Activated CD4-positive, alpha-beta T cell treated with anti-CD3 and anti-CD28 coated beads for 1 hour (primary cell): ENCODE data around the gene TEX264.

Experiments used
- DNase-seq: peaks from one replicate; pipeline ENCODE4 v3.0.0-alpha.2; 2020

TEX264 gene

GRCh38 chr3:51676102-51676640 lies 5.1 kb downstream of the TEX264 start:
- no peak for DNase-seq

DNA sequence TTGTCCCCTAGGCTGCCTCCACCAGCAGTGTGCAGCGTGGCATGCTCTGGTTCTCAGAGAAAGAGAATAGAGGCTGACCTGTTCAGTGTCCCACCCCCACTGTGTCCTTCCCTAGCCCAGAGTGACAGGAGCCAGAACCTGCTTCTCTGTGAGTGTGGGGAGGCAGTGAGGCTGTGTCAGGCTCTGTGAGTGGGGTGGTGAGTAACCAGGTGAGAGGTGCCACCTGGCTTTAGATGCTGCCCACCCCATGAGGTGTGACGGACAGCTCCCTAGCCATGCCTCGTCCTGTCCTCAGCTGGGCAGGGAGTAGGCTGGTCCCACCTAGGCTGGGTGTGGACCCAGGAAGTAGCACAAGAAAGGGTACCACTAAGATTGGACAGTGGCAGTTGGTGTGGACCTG lies 6.3 kb downstream of the TEX264 start:
- DNase-seq: no peak

DNA sequence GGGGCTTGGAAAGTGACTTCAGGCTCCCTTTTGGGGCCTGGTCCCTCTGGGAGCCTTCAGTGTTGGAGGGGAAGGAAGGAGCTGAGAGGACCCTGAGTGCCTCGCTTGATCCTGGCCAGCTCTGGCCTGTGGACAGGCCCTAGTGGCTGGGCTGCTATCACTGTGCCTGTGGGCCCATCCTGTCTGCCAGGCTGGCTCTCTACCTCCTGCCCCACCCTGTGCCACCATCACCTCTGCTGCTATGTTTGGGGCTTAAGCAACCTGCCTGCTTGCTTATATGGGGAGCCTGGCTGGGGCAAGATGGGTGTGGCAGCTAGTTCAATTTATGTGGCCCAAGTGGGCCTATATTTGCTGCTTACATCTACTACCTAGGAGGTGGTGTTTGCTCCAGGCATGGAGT lies 7.1 kb downstream of the TEX264 start:
- no peak for DNase-seq

DNA sequence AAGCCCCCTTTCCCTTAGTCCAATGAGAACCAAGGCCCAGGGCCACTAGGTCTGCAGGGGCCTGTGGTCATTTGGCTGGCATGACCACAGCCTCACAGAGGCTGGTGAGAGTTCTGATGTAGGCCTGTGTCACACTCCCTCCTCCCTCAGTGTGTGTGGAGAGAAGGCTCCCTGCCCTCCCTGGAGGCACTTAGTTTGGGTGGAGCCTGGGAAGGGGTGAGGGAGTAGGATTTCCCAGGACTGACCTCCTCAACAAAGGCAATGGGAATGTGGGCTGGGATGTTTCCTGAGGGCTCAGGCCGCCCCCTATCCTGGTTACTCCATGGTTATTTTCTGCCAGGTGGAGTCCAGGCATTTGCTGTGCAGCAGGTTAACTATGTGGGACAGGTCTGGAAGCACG lies 7.6 kb downstream of the TEX264 start:
- DNase-seq: no peak

- no peak for DNase-seq
These were observed 8.3 kb downstream of the TEX264 start for GRCh38 chr3:51679318-51679717.

DNA sequence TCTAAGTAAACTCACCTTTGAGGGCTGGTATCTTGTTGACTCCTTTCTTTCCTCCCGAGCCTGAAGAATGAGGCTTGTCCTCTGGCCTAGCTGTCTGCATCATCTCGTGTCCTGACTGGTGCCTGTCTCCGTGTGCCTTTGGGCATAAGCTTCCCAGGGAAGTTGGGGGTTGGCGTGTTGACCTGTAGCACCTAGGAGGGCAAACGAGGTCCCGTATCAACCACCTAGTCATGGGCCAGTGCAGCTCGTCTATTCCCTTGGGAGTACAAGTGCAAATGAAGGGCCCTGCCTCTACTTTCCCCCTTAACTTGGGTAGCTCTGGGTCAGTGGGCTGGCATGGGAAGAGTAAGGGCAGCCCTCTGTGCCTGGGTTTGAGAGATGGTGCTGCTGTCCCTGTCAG lies 8.7 kb downstream of the TEX264 start:
- no peak for DNase-seq

GRCh38 chr3:51680196-51680595 lies 9.1 kb downstream of the TEX264 start:
- DNase-seq: no peak

DNA sequence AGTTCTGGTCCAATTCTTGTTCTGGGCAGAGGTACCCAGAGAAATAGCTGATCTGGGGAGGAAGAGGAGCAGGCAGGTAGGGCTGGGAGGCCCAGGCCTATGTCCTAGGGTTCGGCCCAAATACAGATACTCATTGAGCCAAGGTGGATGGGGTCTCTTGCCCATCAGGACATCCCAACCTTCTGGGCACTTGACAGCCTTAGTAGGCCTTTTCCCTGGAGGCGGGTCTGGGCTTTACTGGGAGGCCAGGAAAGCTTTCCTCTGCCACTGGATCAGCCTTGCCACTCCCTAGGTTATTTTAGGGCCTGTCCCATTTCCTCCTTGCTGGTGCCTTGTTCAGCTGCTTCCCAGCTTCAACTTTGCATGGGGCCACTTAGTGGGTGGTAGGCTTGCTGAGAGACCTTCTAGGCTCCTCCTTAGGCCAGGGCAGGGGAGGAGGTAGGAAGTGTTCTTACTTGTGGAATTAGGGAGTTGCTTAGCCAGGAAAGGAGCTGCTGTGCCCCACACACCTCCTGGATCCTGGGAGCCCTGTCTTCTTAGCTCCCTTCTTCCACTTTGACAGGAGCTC lies 9.7 kb downstream of the TEX264 start:
- no peak for DNase-seq

DNA sequence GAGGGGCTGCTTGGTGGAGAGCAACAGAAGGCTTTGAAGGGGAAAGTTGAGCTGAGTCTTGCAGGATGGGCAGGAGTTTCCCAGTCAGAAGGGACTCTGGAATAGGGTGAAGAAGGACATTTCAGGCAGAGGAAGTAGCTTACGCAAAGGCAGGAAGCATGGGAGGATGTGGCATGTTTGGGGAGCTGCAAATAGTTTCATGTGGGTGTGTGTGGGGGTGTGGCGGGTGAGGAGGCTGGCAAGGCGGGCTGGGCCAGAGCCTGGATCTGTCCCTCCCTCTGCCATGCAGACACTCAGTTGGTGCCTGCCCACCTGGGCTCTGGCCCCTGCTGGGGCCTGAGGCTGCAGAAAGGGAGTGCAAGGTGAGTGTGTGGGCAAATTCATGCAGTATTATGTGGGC lies 10.4 kb downstream of the TEX264 start:
- DNase-seq: peak; percentile 21

DNA sequence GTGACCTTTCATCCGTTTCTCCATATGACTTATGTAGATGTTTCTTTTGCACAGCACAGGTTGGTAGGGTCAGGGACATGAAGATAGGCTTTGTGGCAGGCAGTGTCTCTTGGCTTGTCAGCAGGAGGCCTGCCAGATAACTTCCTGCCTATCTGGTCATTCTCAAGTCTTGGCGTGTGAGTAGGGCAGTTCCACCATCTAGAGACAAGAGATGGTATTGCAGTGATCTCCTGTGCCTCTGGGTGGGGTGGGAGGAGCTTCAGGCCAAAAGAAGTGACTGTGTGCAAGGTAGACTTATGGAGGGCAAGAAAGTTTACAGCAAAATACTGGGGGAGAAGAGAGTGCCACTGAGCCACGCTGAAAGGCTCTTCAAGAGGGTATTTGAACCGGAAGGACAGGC lies 11.0 kb downstream of the TEX264 start:
- DNase-seq: peak; percentile 58

GRCh38 chr3:51682526-51682925 lies 11.5 kb downstream of the TEX264 start:
- DNase-seq: no peak

GRCh38 chr3:51683566-51683965 lies 12.5 kb downstream of the TEX264 start:
- no peak for DNase-seq

DNA sequence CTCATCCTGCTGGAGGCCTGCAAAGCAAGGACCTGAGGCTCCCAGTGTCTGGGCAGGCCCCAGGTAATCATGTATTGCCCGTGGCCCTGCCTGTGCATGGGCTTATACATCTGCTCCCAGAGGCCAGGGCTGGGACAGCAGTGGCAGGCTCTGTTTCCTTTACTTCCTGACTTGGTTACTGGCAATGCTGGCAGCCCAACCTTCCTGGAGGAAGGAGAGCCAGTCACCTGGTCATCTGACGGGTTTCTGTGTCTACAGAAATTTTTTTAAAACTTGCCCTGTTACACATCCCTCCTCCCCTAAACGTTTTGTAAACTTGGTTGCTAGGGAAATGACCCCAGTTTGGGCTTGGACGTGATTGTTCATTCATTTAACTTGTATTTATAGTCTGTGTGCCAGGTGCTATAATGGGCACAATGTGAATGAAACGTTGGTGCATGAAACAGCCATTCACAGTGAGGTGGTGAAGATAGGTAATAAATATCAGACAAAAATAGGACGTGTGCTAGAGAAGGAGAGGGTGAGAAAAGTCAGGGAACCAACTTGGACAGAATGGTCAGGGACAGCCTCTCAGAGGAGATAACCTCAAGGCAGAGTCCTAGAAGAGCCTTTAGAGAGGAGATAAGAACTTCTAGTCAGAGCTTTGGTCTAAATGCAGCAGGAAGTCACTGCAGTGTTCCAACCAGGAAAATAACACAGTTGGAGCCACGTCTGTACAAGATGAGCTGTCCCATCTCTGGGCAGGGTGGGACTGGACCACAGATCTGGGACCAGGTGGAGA lies 14.1 kb downstream of the TEX264 start:
- DNase-seq: no peak

DNA sequence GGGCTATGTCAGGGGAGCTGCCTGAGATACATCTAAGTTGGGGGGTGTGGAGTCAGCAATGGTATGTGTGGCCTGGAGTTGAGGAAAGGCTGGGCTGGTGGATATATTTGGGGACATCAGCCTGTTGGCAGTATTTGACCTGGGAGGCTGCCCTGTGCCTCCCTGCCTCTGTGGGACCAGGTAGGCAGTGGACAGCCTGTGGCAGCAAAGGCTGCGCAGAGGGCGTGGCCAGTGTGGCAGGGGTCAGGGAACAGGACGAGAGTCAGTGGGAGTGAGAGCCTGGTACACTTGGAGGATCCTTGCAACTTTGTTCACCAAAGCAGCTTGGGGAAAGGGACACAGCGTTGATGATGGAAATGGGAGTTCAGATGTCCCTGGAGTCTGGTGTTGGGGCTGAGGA lies 15.0 kb downstream of the TEX264 start:
- no peak for DNase-seq

GRCh38 chr3:51686512-51687215 lies 15.6 kb downstream of the TEX264 start:
- peak; percentile 61 for DNase-seq

DNA sequence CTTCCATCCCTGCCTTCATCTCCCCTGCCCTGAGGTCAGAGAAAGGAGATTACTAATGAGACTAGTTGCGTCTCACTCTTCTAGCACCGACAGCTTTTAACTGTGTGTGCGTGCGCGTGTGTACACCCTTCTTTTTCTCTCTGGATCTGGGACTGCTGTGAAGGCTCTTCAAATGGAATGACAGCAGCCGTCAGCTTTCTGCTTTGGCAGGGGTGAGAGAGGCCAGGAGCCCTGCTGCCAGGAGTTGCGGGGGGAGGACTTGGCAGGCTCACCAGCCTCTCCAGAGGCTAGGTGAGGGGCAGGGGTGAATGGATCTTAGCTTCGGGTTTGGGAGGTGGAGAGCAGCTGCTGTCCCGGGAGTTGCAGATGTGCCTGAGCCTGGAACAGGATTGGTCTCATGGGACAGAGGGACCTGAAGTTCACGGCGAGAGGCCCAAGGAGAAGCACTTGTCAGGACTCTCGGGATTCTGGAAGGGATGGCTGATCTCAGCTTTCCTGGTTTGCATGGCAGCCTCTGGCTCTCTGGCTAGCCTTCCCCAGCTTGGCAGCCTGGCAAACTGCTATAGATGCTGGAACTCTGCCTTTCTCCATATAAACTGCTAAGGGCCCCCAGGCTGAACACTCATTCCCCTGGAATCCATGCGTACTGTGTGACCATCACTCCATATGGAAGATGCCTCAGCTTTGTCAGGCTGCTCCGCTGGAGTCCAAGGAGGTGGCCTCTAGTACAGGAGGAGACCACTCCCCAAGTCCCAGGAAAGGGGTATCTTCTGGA lies 16.6 kb downstream of the TEX264 start:
- no peak for DNase-seq

DNA sequence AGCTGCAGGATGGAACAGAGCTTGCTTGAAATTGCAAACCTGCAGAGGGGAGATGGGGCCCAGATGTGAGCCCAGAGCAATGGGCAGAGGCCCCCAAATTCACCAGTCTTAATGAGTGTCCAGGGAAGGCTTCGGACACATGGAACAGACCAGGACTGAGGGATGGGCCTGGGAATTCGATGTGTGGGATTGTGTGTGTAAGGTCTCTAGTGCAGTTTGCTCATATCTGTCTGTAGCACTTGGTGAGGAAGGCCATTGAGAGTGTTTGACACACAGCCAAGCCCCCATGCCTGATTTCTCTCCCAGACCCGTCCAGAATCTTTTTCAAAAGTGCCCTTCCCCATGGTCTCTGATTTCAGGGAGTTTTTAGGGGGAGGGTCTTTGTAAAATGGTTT lies 17.2 kb downstream of the TEX264 start:
- DNase-seq: no peak

DNA sequence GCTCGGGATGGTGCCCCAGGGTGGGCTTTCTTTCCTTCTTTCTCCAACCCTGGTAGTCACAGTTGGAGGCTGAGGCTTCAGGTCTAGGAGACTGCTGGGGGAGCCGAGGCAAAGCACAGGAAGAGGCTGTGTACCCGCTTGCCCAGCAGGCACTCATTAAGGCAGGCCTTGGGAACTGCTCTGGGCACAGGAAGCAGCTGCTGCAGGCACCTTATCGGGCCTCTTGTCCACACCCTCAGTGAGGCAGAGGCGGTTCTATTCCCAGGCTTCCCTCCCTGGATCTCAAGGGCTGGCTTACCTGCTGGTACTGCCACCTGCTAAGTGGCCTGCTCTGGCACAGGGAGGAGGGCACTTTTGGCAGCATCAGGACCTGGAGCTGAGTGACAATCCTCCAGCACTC lies 20.0 kb downstream of the TEX264 start:
- no peak for DNase-seq

DNA sequence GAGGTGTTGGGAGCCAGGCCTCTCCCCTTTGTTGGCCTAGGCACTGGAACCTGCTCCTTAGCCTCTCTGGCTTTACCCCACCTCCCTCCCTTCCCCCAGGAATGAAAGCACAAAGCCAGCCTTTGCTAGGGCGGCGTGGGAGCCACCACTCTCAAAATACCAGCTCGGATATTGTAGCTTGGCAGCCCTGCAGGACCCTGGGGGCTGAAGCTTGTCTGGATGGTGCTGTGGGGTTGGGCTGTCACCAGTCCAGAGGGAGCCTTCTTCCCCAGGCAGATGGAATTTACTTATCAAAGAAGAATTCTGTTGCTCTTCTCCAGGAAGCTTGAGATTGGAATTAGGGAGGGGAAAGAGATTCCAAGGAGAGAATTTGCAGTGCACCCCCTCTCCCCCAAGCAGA lies 20.9 kb downstream of the TEX264 start:
- no peak for DNase-seq

GRCh38 chr3:51692980-51693395 lies 21.9 kb downstream of the TEX264 start:
- DNase-seq: no peak

GRCh38 chr3:51696954-51697353 lies 25.9 kb downstream of the TEX264 start:
- no peak for DNase-seq

GRCh38 chr3:51698209-51698608 lies 27.2 kb downstream of the TEX264 start:
- no peak for DNase-seq

DNA sequence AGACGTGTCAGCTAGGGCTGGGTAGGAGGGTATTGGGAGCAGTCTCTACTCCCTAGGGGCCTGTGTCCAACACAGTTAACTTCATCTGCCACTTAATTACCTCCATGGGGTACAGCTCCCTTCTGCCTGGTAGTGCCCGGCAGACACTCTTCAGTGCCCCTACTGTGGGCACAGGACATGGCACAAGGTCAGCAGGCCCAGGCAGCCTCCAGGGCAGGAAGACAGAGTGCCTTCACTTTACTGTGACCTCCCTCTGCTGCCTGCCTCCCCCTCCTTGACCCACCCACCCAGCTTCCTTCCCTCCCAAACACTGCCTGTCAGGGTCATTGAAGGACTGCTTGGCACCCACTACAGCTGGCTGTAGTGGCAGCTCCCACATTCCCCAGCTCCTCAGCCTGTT lies 29.4 kb downstream of the TEX264 start:
- DNase-seq: no peak
